OCI-LY3 (cell line): ENCODE measurements around the gene IPO11.
A peak's percentile ranks its signal among the peaks of the same experiment; 100 is the strongest.

Experiments used
- H2AFZ ChIP-seq: fragments of 200-600, 300-600 bp; shearing (Covaris generic); 2 replicates; pipeline ENCODE4 v1.6.0; 2014; ENCODE audit warnings: antibody characterized with exemption, low read depth, low read length
- H3K27ac ChIP-seq: fragments of 200-600, 300-600 bp; sonication (generic); 2 replicates; pipeline ENCODE4 v1.5.1; 2014; ENCODE audit warnings: mild to moderate bottlenecking, low read length, moderate library complexity, mixed read lengths
- H3K27me3 ChIP-seq: fragments of 200-600, 300-600 bp; sonication (generic); 2 replicates; pipeline ENCODE4 v1.6.1; 2014; ENCODE audit warnings: low read depth, low read length, mixed read lengths
- H3K36me3 ChIP-seq: fragments of 200-600, 300-600 bp; sonication (generic); replicated peaks from 2 replicates; pipeline ENCODE3; 2014; ENCODE audit warnings: low read depth, low read length, mixed read lengths
- H3K4me1 ChIP-seq: fragments of 300-600, 200-600 bp; sonication (generic); 2 replicates; pipeline ENCODE4 v1.6.1; 2014; ENCODE audit warnings: low read length, mixed read lengths
- H3K4me2 ChIP-seq: fragments of 200-600, 300-600 bp; sonication (generic); 2 replicates; pipeline ENCODE4 v1.6.1; 2014; ENCODE audit warnings: low read length, mixed read lengths
- H3K4me3 ChIP-seq: fragments of 300-600, 200-600 bp; sonication (generic); 2 replicates; pipeline ENCODE4 v1.5.1; 2014; ENCODE audit warnings: antibody characterized with exemption, mild to moderate bottlenecking, low read length, moderate library complexity
- H3K79me2 ChIP-seq: fragments of 300-600, 200-600 bp; shearing (Covaris generic); 2 replicates; pipeline ENCODE4 v1.6.1; 2014; ENCODE audit warnings: mild to moderate bottlenecking, low read length, mixed read lengths
- H3K9ac ChIP-seq: fragments of 300-600, 200-600 bp; shearing (Covaris generic); 2 replicates; pipeline ENCODE4 v1.6.0; 2014; ENCODE audit warnings: mild to moderate bottlenecking, low read length, moderate library complexity
- H3K9me3 ChIP-seq: fragments of 200-600, 300-600 bp; shearing (Covaris generic); 2 replicates; pipeline ENCODE4 v1.6.1; 2014; ENCODE audit warnings: low read length, mixed read lengths; ENCODE audit not compliant: insufficient read depth
- H4K20me1 ChIP-seq: fragments of 200-600, 300-600 bp; sonication (generic); 2 replicates; pipeline ENCODE4 v1.6.1; 2016; ENCODE audit warnings: low read length, mixed read lengths; ENCODE audit not compliant: insufficient read depth
- EZH2phosphoT487 ChIP-seq: fragments of 200-600 bp; shearing (Covaris generic); IDR thresholded peaks from 2 replicates; pipeline ENCODE4 v1.6.1; 2018; ENCODE audit warnings: antibody characterized with exemption, mixed run types, low read depth
- TF ChIP-seq, protein P1 (sequence below): fragments of 200-600, 300-600 bp; sonication (generic); IDR thresholded peaks from 2 replicates; pipeline ENCODE4 v1.5.1; 2014; ENCODE audit warnings: antibody characterized with exemption, low read length, low read depth

Gene IPO11

DNA sequence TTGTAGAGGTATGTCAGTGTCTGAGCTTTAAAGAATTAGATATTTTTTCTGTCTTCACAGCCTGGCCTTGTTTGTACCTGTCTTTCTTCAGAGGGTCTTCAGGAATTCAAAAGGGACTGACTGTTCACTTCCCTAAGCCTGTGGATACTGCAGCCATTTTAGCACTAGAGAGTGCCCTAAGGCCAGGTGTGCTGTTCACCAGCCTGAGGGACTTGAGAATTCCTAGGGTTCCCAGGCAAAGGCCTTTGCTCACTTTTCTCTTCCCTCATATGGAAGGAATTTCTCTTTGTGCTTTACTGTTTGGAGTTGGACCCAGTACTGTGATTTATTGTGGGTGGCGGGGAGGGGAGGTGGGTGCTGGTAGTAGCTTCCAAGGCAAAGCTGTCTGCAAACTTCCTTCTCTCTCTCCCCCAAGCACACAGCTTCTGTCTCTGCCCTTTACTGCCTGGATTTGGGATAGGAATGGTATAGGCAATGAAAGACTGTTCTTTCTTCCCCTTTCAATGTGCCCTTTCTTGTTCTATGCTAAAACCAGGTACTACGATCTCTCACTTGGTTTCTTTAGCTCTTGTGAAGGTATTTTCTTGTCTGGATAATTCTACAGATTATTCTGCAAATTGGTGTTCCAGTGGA lies 156.4 kb downstream of the IPO11 start:
- Histone ChIP-seq H3K79me2 (no peaks in the 10 kb centered on the region), H3K4me3 (no peak overlapping the region), H3K27ac (no peak overlapping the region), H3K4me2 (no peak overlapping the region), H2AFZ (no peak overlapping the region), H4K20me1 (peaks cover 9% of the 10 kb centered on the region), H3K27me3 (no peaks in the 10 kb centered on the region), H3K36me3 (peaks cover 12% of the 10 kb centered on the region), H3K4me1 (peaks cover 6% of the 10 kb centered on the region), H3K9me3 (no peaks in the 10 kb centered on the region), H3K9ac (no peak overlapping the region)
- TF ChIP-seq EZH2phosphoT487: no peak
- TF ChIP-seq, protein P1, sequence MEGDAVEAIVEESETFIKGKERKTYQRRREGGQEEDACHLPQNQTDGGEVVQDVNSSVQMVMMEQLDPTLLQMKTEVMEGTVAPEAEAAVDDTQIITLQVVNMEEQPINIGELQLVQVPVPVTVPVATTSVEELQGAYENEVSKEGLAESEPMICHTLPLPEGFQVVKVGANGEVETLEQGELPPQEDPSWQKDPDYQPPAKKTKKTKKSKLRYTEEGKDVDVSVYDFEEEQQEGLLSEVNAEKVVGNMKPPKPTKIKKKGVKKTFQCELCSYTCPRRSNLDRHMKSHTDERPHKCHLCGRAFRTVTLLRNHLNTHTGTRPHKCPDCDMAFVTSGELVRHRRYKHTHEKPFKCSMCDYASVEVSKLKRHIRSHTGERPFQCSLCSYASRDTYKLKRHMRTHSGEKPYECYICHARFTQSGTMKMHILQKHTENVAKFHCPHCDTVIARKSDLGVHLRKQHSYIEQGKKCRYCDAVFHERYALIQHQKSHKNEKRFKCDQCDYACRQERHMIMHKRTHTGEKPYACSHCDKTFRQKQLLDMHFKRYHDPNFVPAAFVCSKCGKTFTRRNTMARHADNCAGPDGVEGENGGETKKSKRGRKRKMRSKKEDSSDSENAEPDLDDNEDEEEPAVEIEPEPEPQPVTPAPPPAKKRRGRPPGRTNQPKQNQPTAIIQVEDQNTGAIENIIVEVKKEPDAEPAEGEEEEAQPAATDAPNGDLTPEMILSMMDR: no peak

DNA sequence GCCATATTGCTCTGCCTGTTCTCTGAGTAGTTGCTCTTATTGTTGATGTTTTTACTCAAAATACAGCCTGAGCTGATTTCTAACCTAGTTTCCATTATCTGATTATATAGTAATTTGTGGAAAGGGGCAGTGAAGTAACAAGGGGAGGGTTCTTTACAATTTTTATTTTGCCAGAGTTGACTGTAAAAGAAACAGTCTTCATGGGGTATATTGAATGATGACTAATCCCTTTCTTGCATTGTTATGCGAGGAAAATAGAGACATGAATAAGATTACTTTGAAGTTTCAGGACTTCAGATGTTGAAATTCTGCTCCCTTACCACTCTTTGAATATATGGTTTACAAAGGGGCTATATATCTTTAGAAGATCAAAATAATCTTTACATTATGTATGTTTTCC lies 156.9 kb downstream of the IPO11 start:
- Histone ChIP-seq H3K9ac (no peak overlapping the region), H2AFZ (no peak overlapping the region), H3K27ac (no peak overlapping the region), H3K9me3 (no peaks in the 10 kb centered on the region), H3K4me1 (peaks cover 12% of the 10 kb centered on the region), H3K79me2 (no peaks in the 10 kb centered on the region), H3K4me2 (no peak overlapping the region), H3K36me3 (peaks cover 12% of the 10 kb centered on the region), H3K27me3 (no peaks in the 10 kb centered on the region), H4K20me1 (peaks cover 14% of the 10 kb centered on the region), H3K4me3 (no peak overlapping the region)
- TF ChIP-seq EZH2phosphoT487: no peak
- TF ChIP-seq, protein P1: no peak

DNA sequence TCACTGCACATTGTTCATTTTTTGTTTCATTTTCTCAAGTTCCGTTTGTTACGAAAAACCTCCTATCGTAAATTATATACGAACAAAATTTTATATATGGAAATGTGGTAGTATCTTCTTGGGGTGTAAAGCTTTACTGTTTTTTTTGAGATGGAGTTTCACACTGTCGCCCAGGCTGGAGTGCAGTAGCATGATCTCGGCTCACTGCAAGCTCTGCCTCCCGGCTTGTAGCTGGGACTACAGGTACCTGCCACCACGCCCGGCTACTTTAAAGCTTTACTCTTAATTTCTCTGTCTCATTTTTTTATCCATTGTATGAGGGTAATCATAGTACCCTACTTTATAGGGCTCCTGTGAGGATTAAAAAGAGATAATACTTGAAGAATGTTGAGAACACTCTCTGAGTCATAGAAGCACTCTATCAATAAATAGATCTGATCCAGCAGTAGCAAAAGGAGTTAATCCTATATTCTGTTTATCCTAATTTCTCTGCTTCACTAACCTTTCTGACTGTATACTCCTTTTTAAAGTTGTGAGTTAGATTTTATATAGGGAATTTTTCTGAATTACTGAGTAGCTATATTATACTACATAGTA lies 160.5 kb downstream of the IPO11 start:
- no peak overlapping the region for H3K4me3 ChIP-seq
- no peaks in the 10 kb centered on the region for H3K79me2 ChIP-seq
- H3K4me2 ChIP-seq: no peak overlapping the region
- H3K9me3 ChIP-seq: no peaks in the 10 kb centered on the region
- H3K4me1 ChIP-seq: peaks cover 20% of the 10 kb centered on the region
- peaks cover 34% of the 10 kb centered on the region for H4K20me1 ChIP-seq
- H3K27me3 ChIP-seq: no peaks in the 10 kb centered on the region
- peaks cover 5% of the 10 kb centered on the region for H3K36me3 ChIP-seq
- no peak overlapping the region for H3K9ac ChIP-seq
- H2AFZ ChIP-seq: no peak overlapping the region
- no peak overlapping the region for H3K27ac ChIP-seq
- no peak for TF ChIP-seq EZH2phosphoT487
- TF ChIP-seq, protein P1: no peak

DNA sequence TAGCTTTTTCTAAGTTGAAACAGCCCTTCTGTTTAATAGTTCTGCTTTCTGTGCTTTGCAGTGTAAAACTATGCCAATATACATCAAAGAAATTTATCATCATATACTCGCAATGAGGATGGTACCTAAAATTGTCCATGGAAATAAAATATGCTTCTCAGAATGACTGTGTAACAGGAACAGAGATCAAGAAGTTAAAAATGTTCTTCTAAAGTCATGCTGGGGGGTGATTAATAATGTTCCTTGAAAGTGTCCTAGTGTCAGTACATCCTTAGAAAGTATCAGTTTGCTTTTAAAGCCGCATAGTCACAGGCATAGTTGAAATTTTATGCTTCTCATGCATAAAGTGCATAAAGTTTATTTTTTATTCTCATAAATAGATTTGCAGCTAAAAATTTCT lies 162.0 kb downstream of the IPO11 start:
- peak overlapping the region; percentile 62 for H3K4me2 ChIP-seq
- H3K9me3 ChIP-seq: no peaks in the 10 kb centered on the region
- peaks cover 34% of the 10 kb centered on the region for H4K20me1 ChIP-seq
- TF ChIP-seq, protein P1: no peak
- TF ChIP-seq EZH2phosphoT487: no peak
- H3K27me3 ChIP-seq: no peaks in the 10 kb centered on the region
- H3K9ac ChIP-seq: no peak overlapping the region
- no peak overlapping the region for H3K27ac ChIP-seq
- H3K4me3 ChIP-seq: 0 out of 2 replicates have a peak overlapping the region, but pooled peaks have one; percentile 29
- peaks cover 20% of the 10 kb centered on the region for H3K4me1 ChIP-seq
- no peaks in the 10 kb centered on the region for H3K36me3 ChIP-seq
- no peaks in the 10 kb centered on the region for H3K79me2 ChIP-seq
- H2AFZ ChIP-seq: no peak overlapping the region
